ENCODE data around the gene ELOVL2.

DNA sequence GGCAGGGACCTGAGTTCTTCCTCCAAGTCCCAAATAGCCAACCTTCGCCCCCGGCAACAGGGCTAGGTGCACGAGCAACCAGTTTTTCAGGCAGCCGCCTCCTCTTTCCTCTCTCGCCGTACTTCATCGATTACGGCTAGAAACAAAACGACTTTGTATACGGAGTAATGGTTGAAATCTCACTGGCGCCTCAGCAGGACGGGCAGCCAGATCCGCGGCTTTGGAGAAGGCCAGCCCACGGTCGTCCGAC is 49.2 kb upstream of the ELOVL2 start:
- no peak for TF ChIP-seq CTCF (IDR thresholded peaks at IDR 0.05)
- TF ChIP-seq POLR2AphosphoS5 (IDR thresholded peaks at IDR 0.05): no peak
- TF ChIP-seq POLR2A (IDR thresholded peaks at IDR 0.05): no peak

Data from transverse colon (tissue), 4 donors.